HG02798 (cell line): ENCODE data around the gene ASAP3.

Source experiments
- ATAC-seq: cut with Tn5 transposase; IDR thresholded peaks from one replicate; pipeline ENCODE4 v1.9.1; 2021; ENCODE audit warnings: mild to moderate bottlenecking; ENCODE audit not compliant: unreplicated experiment, poor library complexity

Gene ASAP3

GRCh38 chr1:23428136-23428905 lies 55.7 kb downstream of the ASAP3 start:
- no peak for ATAC-seq

DNA sequence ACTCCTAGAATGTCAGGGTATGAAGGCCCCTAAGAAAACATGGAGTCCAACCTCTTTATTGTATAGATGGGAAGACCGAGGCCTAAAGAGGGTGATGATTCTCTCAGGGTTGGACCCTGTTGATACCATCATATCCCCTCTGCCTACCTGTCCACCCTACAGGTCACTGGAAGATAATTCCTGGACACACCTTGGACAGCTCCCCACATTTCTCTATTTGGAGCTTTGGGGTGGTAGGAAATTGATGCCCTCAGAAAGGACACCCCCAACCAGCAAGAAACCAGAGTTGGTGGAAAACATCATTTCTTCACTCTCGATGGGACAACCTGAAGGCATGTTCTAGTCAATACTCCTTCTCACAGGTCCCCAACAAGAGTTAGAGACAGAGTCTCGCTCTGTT lies 56.4 kb downstream of the ASAP3 start:
- no peak for ATAC-seq

- no peak for ATAC-seq
Measured at GRCh38 chr1:23426828-23427227, 57.2 kb downstream of the ASAP3 start.

- no peak for ATAC-seq
Measured at GRCh38 chr1:23425193-23425494, 58.8 kb downstream of the ASAP3 start.

DNA sequence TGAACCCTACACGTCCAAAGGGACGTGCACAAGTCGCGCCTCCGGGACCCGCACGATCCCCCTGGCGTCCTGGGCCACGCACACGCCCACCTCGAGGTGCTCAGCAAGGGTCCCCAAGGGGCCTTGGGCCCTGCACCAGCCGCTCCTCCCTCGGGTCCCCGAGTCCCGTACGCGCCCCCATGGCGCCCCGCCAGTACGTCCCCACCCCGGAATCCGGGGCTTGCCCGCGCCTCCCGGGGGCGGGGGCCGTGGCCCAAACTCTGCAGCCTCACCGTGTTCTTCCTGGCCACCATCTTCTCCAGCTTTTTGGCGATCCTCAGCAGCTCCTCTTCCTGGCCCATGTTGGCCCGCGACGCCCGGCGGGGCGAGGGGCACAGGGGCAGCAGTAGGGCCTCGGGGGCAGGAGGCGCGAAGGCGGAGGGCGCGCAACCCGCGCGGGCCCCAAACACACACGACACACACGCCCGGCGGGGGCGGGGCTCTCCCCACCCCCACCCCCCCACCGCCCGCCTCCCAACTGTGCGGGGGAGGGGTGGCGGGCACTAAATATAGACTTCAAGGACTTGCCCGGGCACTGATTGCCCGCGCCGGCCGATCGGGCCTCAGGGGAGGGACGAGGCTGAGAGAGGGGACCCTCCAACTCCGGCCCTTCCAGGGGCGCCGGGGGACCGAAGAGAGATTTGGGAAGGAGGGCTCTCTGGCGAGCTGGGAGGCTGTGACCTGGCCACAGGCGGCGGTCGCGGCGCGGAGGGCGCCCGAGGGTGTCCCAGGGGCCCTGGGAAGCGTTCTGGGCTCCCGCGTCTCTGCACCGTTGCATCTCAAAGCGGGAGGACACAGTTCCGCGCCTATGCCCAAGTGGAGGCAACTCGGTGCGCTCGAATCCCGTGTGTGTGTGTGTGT lies 59.4 kb downstream of the ASAP3 start, which contains the start of gene TCEA3:
TCEA3 (minus strand) TSS at position 456 of the 900 bp plus-strand sequence; CDS start at position 341, 115 bp downstream.
- no peak for ATAC-seq

DNA sequence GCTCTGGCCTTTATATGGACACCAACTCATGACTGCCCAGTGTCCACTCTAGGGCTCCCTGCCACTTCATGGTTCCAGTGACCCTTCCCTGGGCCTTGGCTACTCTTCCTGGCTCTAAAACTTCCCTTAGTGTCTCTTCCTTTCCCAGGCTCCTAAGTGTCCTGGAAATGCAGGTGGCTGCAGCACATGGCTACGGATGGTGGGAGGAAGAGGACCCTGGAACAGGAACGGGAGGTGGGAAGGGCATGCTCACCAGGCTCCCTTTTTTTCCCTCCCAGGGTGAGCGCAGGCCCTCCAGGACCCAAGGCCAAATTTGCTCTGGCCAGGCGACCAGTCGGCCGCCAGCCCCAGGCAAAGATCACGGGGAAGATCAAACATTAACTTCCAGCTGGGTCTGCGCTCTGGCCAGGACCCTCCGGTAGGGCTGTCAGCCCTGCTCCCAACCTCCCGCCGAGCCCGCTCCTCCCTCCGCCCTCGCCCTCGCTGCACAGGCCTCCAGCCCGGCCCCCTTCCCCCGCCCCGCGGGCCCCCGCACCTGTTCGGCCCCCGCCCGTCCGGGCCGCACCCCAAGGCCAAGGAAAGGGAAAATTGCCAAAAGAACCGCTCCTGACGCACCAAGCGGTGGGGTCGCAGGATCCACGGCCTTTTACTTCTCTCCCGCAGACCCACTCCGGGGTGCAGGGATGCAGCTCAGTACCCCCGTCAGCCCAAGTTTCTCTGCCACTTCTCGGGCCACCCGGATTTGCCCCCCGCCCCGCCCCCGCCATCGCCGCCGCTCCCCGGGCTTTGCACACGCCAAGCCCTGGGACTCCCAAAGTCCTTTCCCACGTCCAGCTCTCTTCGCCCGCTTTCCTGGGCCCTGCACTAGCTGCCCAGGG lies 60.3 kb downstream of the ASAP3 start:
- no peak for ATAC-seq

GRCh38 chr1:23422941-23423340 lies 61.0 kb downstream of the ASAP3 start:
- no peak for ATAC-seq

DNA sequence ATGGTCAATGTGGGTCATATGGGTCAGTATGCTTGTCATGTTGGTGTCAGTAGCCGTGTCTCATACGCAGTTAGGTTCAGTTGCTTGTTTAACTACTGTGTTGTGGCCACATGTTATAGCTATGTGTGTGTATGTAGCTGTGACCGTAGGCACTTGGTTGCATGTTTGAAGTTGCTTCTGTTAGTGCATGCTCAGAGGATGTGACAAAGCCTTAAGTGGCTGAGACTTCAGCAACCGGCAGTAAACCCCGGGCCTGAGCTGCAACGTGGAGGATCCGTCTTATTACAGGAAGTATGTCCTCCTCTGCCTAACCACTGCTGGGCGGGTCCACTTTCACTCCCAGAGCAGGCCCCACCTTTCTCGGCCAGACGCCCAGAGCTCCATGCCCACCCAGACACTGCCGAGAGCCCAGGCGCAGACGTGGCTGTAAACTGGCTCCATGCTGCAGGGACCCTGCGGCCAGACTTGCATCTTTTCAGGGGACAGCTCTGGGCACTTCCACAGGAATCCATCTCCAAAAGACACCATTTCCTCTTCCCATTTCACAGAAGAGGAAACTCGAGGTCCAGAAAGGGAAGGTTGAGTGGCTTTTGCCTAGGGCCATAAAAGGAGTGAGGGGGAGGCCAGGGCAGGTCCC lies 61.6 kb downstream of the ASAP3 start:
- ATAC-seq = no peak

DNA sequence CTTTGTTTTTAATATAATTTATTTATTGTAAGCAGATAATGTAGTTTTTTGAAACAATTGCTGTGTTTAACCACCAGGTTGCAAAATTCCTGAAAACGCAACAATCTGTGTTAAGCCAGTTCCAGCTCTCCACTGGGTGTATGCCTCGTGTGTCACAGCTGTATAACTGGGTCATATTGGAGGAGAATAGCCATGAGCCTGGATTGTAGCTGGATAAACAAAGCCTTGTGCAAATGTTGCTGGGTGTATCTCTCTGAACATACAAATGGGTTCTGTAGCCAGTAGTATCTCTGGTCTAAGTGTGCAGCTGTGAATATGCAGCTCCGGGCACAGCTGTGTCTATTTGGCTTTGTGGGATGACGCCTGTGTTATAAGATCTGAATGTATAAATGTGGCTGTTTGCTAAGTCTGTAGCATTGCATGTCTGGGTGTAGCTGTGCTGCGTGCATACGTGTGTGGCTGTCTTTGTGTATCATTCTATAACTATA lies 62.2 kb downstream of the ASAP3 start:
- no peak for ATAC-seq

DNA sequence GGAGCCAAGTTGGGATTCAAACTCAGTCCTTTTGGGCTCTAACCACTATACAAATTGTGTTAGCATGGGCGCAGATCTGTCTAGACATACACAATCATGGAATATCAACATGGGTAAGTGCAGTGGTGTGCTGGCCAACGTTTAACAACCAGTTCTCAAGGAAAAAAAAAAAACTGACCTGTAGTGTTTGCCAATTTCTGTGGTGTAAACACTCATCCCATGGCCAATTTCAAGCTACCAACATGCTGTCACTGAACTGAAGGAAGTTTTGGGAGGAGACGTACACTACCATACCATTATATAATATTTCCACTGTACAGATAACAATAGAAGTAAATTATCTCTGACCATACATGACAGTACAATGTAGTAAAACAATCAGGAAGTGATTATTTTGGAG lies 62.6 kb downstream of the ASAP3 start:
- no peak for ATAC-seq

DNA sequence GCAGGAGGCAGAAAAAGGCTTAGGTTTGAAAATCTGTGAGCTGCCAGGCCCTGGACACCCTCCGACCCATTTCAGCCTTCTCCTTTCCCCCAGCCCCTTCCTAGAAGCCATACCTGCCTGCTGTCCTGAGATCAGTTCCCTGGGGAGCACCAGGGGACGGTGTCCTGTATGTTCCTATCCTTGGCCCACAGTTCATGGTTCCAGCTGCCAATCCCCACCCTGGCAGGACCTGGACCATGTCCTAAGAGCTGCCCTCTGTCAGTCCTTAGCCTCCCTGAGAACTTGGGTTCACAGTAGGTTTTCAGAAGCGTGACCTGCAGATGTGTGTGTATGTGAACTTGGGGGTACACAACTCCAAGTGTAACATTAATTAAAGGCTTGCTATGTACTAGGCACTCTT lies 63.2 kb downstream of the ASAP3 start:
- no peak for ATAC-seq

DNA sequence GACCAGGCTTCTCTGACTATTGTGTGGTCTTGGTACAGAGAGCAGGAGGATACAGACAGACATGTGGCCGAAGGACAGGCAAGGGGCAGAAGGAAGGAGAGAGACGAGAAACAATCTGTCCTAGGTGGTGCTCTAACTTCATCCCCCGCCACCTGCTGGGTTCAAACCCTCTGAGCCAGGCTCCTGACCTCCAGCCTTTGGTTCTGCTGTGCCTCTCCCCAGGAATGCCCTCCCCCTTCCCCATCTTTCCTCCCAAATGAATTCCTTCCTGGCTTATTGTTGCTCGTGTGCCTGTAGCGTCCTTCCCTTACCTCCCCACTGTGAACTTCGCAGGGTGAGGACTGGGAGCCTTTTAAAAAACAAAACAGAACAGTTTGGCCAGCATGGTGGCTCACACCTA lies 64.8 kb downstream of the ASAP3 start:
- no peak for ATAC-seq

- ATAC-seq = no peak
Measured at GRCh38 chr1:23417570-23417969, 66.4 kb downstream of the ASAP3 start.

DNA sequence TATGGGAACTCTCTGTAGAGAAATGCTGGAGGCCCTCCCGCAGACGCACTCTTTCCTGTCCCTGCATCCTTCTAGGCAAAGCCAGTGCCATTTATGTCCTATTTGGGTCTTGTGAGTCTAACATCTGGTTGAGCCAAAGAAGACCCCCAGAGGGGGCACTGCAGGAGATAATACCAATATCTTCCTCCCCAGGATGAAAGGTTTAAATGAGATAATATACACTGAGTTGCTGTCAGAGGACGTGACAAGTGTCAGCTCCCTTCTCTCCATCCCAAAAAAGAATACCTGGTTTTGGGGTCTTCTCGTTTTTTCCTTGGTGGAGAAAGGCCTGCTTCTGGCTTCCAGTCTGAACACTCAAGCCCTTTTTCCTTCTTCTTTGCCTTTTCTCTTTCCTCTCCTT lies 67.0 kb downstream of the ASAP3 start:
- ATAC-seq = no peak

GRCh38 chr1:23408797-23409290 lies 75.1 kb downstream of the ASAP3 start:
- no peak for ATAC-seq

GRCh38 chr1:23407016-23407630 lies 76.9 kb downstream of the ASAP3 start:
- no peak for ATAC-seq

GRCh38 chr1:23405946-23406345 lies 78.0 kb downstream of the ASAP3 start:
- no peak for ATAC-seq

DNA sequence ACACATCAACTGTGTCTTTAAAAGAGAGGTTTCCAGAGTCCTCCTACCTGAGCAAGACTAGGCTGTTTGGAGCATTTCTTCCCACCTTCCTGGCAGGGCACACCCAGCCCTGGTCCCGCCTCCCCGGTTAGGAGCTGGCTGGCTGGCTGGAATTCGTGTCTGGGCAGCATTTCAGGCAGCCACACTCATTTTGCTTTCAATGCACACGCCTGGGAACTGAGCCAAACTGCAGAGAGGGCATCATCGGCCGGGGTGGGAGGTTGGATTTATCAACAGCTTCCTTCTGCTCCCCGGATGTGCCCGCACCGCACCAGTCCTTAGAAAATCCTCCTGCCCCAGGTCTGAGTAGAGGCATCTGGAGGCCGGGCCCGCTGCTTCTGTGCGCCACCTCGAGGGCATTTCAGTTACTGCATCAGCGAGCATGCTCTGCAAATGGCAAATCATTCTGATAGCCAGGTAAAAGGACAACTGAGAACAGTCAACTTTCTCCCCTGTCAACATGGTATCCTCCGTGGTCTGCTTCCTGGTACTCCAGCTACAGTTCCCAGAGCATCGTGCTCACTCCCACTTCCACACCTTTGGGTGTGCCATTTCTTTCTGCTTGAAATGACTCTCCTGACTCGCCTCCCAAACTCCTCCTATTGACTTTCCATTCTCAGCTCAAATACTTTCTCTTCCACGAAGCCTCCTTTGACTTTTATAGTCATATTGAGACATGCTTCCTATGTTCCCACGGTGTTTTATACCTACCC lies 80.1 kb downstream of the ASAP3 start:
- ATAC-seq = no peak

DNA sequence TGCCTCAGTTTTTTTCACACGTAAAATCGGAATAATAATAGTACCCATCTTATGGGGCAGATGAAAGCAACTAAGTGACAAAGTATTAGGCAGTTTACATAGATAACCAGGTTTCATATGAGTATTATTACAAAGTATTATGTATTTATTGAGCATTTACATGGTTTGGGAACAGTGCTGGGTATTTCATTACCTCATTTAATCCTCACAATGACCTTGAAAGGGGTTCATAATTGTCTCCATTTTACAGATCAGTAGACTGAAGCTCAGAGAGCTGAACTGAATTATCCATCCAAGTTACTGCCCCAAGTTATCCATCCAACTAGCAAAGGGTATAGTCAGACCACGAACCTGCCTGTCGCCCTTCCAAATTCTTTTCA lies 80.6 kb downstream of the ASAP3 start:
- ATAC-seq = no peak
